ENCODE measurements around the gene NECTIN4. TPM values are rescaled to one million over a fixed set of nuclear protein-coding genes. Genes with fewer than 3 reads are reported as not detected.
"Not testable (repeated sequence)": the region's sequence is repeated elsewhere in the genome, so short reads cannot be mapped to it uniquely, and the experiment has no call there.

NECTIN4 gene
- total and polyA plus RNA-seq, 7 experiments from 2014 or later: not detected

- H3K27me3 ChIP-seq (ENCODE audit: control insufficient read depth in 2 of 2, insufficient read depth in 2 of 2, low read length in 2 of 2); ATAC-seq; intact Hi-C loops (cut with micrococcal nuclease); H3K9me3 Mint-ChIP-seq; H3K27me3 Mint-ChIP-seq; H3K9me3 ChIP-seq (ENCODE audit: control insufficient read depth in 2 of 3, low read length in 3 of 3); H3K4me3 ChIP-seq (ENCODE audit: low read length); DNase-seq: not testable (repeated sequence)
- CTCF ChIA-PET: interaction anchor here (0.7 to 1.8 kb wide), 5 partner anchors 8 to 297 kb away, joined by 3 to 8 read pairs (median 4); partner anchors contain the start of gene KLHDC9
- peak overlapping the region; percentile 59 to 100 (median 92) for H3K4me3 Mint-ChIP-seq
- H3K27ac Mint-ChIP-seq: peak overlapping the region in 8 of 9 donors; percentile 16 to 95 (median 90)
- peaks cover 6 to 48% (median 19%) of the 10 kb centered on the region in 5 donors for H3K36me3 Mint-ChIP-seq
- peaks cover 45 to 83% (median 66%) of the 10 kb centered on the region in 7 donors for H3K4me1 Mint-ChIP-seq
- H3K36me3 ChIP-seq (ENCODE audit: control insufficient read depth in 2 of 3, insufficient read depth in 3 of 3, low read length in 3 of 3): peaks cover 0 to 40% (median 4%) of the 10 kb centered on the region in 3 experiments
- H3K4me1 ChIP-seq (ENCODE audit: control insufficient read depth in 2 of 2, insufficient read depth in 2 of 2, low read length in 2 of 2): peaks cover 58 to 62% of the 10 kb centered on the region in 2 donors
- POLR2A ChIA-PET: interaction anchor here (0.7 to 10.9 kb wide), 3 partner anchors 11 to 233 kb away, joined by 3 to 377 read pairs (median 5); partner anchors contain the start of genes TSTD1 and USF1
- peak overlapping the region; percentile 57 for H3K27ac ChIP-seq (ENCODE audit: low read depth, low read length)
Observed at GRCh38 chr1:161065681-161066080, 23.7 kb downstream of the NECTIN4 start.

- Histone ChIP-seq H3K27ac (ENCODE audit: low read depth, low read length) (peak overlapping the region; percentile 57), H3K4me1 (ENCODE audit: control insufficient read depth in 2 of 2, insufficient read depth in 2 of 2, low read length in 2 of 2) (peaks cover 58 to 64% of the 10 kb centered on the region in 2 donors)
Observed at GRCh38 chr1:161063936-161064335, 25.4 kb downstream of the NECTIN4 start.

GRCh38 chr1:161061419-161061818 is 27.9 kb downstream of the NECTIN4 start:
- peak overlapping the region in 4 of 10 donors; percentile 30 to 77 (median 70) for H3K4me3 Mint-ChIP-seq
- H3K4me1 Mint-ChIP-seq: peaks cover 47 to 81% (median 60%) of the 10 kb centered on the region in 7 donors
- no peaks in the 10 kb centered on the region for H3K27me3 ChIP-seq (ENCODE audit: control insufficient read depth in 2 of 2, insufficient read depth in 2 of 2, low read length in 2 of 2)
- ATAC-seq (no peak), DNase-seq (no peak)
- H3K27ac ChIP-seq (ENCODE audit: low read depth, low read length): peak overlapping the region; percentile 44
- H3K4me3 ChIP-seq (ENCODE audit: low read length): no peak overlapping the region
- intact Hi-C loops (cut with micrococcal nuclease): no loop called here
- H3K4me1 ChIP-seq (ENCODE audit: control insufficient read depth in 2 of 2, insufficient read depth in 2 of 2, low read length in 2 of 2): peaks cover 44 to 56% of the 10 kb centered on the region in 2 donors
- no peaks in the 10 kb centered on the region for H3K27me3 Mint-ChIP-seq
- peaks cover 11 to 64% (median 15%) of the 10 kb centered on the region in 3 experiments for H3K36me3 ChIP-seq (ENCODE audit: control insufficient read depth in 2 of 3, insufficient read depth in 3 of 3, low read length in 3 of 3)
- no peaks in the 10 kb centered on the region for H3K9me3 Mint-ChIP-seq
- H3K9me3 ChIP-seq (ENCODE audit: control insufficient read depth in 2 of 3, low read length in 3 of 3): no peaks in the 10 kb centered on the region
- H3K36me3 Mint-ChIP-seq: peaks cover 4 to 38% (median 13%) of the 10 kb centered on the region in 5 donors
- ChIA-PET POLR2A (interaction anchor here (0.9 to 4.7 kb wide), 6 partner anchors 8 to 71 kb away, joined by 3 to 44 read pairs (median 5); partner anchors contain the start of genes ARHGAP30, DEDD and USF1), CTCF (interaction anchor here (0.5 to 0.8 kb wide), 2 partner anchors 15 to 322 kb away, joined by 4 to 5 read pairs; no protein-coding TSS in a partner anchor)
- peak overlapping the region in 7 of 9 donors; percentile 2 to 90 (median 84) for H3K27ac Mint-ChIP-seq

More at GRCh38 chr1:161063936-161064335, 25.4 kb downstream of the NECTIN4 start:
- H3K27me3 ChIP-seq (ENCODE audit: control insufficient read depth in 2 of 2, insufficient read depth in 2 of 2, low read length in 2 of 2); intact Hi-C loops (cut with micrococcal nuclease); ATAC-seq; H3K27me3 Mint-ChIP-seq; H3K9me3 Mint-ChIP-seq; DNase-seq; H3K9me3 ChIP-seq (ENCODE audit: control insufficient read depth in 2 of 3, low read length in 3 of 3); CTCF ChIA-PET: not testable (repeated sequence)
- Histone ChIP-seq H3K4me3 (ENCODE audit: low read length) (peak overlapping the region; percentile 13), H3K36me3 (ENCODE audit: control insufficient read depth in 2 of 3, insufficient read depth in 3 of 3, low read length in 3 of 3) (peaks cover 0 to 46% (median 4%) of the 10 kb centered on the region in 3 experiments)
- POLR2A ChIA-PET: interaction anchor here (10.9 kb wide), 1 partner anchor 19 kb away, joined by 377 read pairs; the partner anchor contains the start of genes TSTD1 and USF1
- H3K4me1 Mint-ChIP-seq: peaks cover 54 to 90% (median 68%) of the 10 kb centered on the region in 7 donors
- peaks cover 2 to 48% (median 19%) of the 10 kb centered on the region in 5 donors for H3K36me3 Mint-ChIP-seq
- H3K27ac Mint-ChIP-seq: peak overlapping the region; percentile 73 to 95 (median 88)
- peak overlapping the region; percentile 68 to 99 (median 79) for H3K4me3 Mint-ChIP-seq

GRCh38 chr1:161059293-161059692 is 30.1 kb downstream of the NECTIN4 start:
- H3K4me1 ChIP-seq (ENCODE audit: control insufficient read depth in 2 of 2, insufficient read depth in 2 of 2, low read length in 2 of 2): peaks cover 25 to 39% of the 10 kb centered on the region in 2 donors
- Mint-ChIP-seq H3K4me1 (peaks cover 40 to 69% (median 51%) of the 10 kb centered on the region in 7 donors), H3K27me3 (no peaks in the 10 kb centered on the region), H3K9me3 (no peaks in the 10 kb centered on the region), H3K36me3 (peaks cover 5 to 48% (median 16%) of the 10 kb centered on the region in 5 donors), H3K27ac (peak overlapping the region in 8 of 9 donors; percentile 72 to 90 (median 81)), H3K4me3 (peak overlapping the region in 4 of 10 donors; percentile 21 to 62 (median 48))
- no peak for DNase-seq
- POLR2A ChIA-PET: interaction anchor here (1.1 to 4.7 kb wide), 3 partner anchors 10 to 21 kb away, joined by 4 to 44 read pairs (median 11); partner anchors contain the start of genes ARHGAP30, TSTD1 and USF1
- no peaks in the 10 kb centered on the region for H3K9me3 ChIP-seq (ENCODE audit: control insufficient read depth in 2 of 3, low read length in 3 of 3)
- CTCF ChIA-PET: interaction anchor here (0.6 to 1.1 kb wide), 2 partner anchors 39 to 427 kb away, joined by 3 to 4 read pairs; partner anchors contain the start of gene KLHDC9
- no peak overlapping the region for H3K4me3 ChIP-seq (ENCODE audit: low read length)
- H3K36me3 ChIP-seq (ENCODE audit: control insufficient read depth in 2 of 3, insufficient read depth in 3 of 3, low read length in 3 of 3): peaks cover 25 to 67% (median 28%) of the 10 kb centered on the region in 3 experiments
- ATAC-seq: no peak
- intact Hi-C loops (cut with micrococcal nuclease): loop anchor here in 1 of 2 donors (1.0 kb wide), 1 partner anchor 10 kb away; the partner anchor contains the start of gene ARHGAP30
- H3K27ac ChIP-seq (ENCODE audit: low read depth, low read length): peak overlapping the region; percentile 49
- no peaks in the 10 kb centered on the region for H3K27me3 ChIP-seq (ENCODE audit: control insufficient read depth in 2 of 2, insufficient read depth in 2 of 2, low read length in 2 of 2)

- Histone ChIP-seq H3K9me3 (ENCODE audit: control insufficient read depth in 2 of 3, low read length in 3 of 3) (no peaks in the 10 kb centered on the region), H3K27me3 (ENCODE audit: control insufficient read depth in 2 of 2, insufficient read depth in 2 of 2, low read length in 2 of 2) (no peaks in the 10 kb centered on the region), H3K36me3 (ENCODE audit: control insufficient read depth in 2 of 3, insufficient read depth in 3 of 3, low read length in 3 of 3) (peaks cover 63 to 89% (median 64%) of the 10 kb centered on the region in 3 experiments), H3K4me3 (ENCODE audit: low read length) (no peak overlapping the region), H3K4me1 (ENCODE audit: control insufficient read depth in 2 of 2, insufficient read depth in 2 of 2, low read length in 2 of 2) (peaks cover 5 to 8% of the 10 kb centered on the region in 2 donors), H3K27ac (ENCODE audit: low read depth, low read length) (peak overlapping the region; percentile 19)
- Mint-ChIP-seq H3K4me3 (no peak overlapping the region), H3K9me3 (no peaks in the 10 kb centered on the region), H3K4me1 (peaks cover 20 to 40% (median 36%) of the 10 kb centered on the region in 7 donors), H3K27ac (peak overlapping the region in 3 of 9 donors; percentile 25 to 39 (median 26)), H3K36me3 (peaks cover 5 to 62% (median 27%) of the 10 kb centered on the region in 5 donors), H3K27me3 (no peaks in the 10 kb centered on the region)
- ChIA-PET CTCF (interaction anchor here (0.8 to 2.0 kb wide), 6 partner anchors 10 to 58 kb away, joined by 3 to 6 read pairs (median 4); partner anchors contain the start of gene ARHGAP30), POLR2A (interaction anchor here (0.5 to 5.9 kb wide), 7 partner anchors 9 to 875 kb away, joined by 3 to 36 read pairs (median 4); partner anchors contain the start of genes ARHGAP30, TSTD1 and USF1)
- ATAC-seq (no peak), DNase-seq (no peak)
- intact Hi-C loops (cut with micrococcal nuclease): no loop called here
Observed at GRCh38 chr1:161054805-161055204, 34.6 kb downstream of the NECTIN4 start.

- Mint-ChIP-seq H3K27me3 (no peaks in the 10 kb centered on the region), H3K4me3 (no peak overlapping the region), H3K9me3 (no peaks in the 10 kb centered on the region), H3K36me3 (peaks cover 5 to 62% (median 28%) of the 10 kb centered on the region in 5 donors), H3K4me1 (peaks cover 16 to 34% (median 30%) of the 10 kb centered on the region in 7 donors), H3K27ac (peak overlapping the region in 3 of 9 donors; percentile 17 to 69 (median 41))
- Histone ChIP-seq H3K27me3 (ENCODE audit: control insufficient read depth in 2 of 2, insufficient read depth in 2 of 2, low read length in 2 of 2) (no peaks in the 10 kb centered on the region), H3K4me1 (ENCODE audit: control insufficient read depth in 2 of 2, insufficient read depth in 2 of 2, low read length in 2 of 2) (peaks cover 0 to 4% of the 10 kb centered on the region in 2 donors), H3K9me3 (ENCODE audit: control insufficient read depth in 2 of 3, low read length in 3 of 3) (no peaks in the 10 kb centered on the region), H3K27ac (ENCODE audit: low read depth, low read length) (peak overlapping the region; percentile 19), H3K4me3 (ENCODE audit: low read length) (no peak overlapping the region), H3K36me3 (ENCODE audit: control insufficient read depth in 2 of 3, insufficient read depth in 3 of 3, low read length in 3 of 3) (peaks cover 69 to 89% (median 70%) of the 10 kb centered on the region in 3 experiments)
- CTCF ChIA-PET: interaction anchor here (1.2 to 2.0 kb wide), 5 partner anchors 11 to 42 kb away, joined by 3 to 6 read pairs (median 3); partner anchors contain the start of gene ARHGAP30
- POLR2A ChIA-PET: interaction anchor here (0.5 to 5.9 kb wide), 7 partner anchors 8 to 874 kb away, joined by 3 to 36 read pairs (median 4); partner anchors contain the start of genes ARHGAP30, TSTD1 and USF1
- no peak for ATAC-seq
- intact Hi-C loops (cut with micrococcal nuclease): no loop called here
- DNase-seq: no peak
Observed at GRCh38 chr1:161054232-161054631, 35.1 kb downstream of the NECTIN4 start.
